ENCODE data around the gene TMEM178B.

TMEM178B gene

GRCh38 chr7:141231018-141231792 lies 157.3 kb downstream of the TMEM178B start:
- DNase-seq, result no peak

DNA sequence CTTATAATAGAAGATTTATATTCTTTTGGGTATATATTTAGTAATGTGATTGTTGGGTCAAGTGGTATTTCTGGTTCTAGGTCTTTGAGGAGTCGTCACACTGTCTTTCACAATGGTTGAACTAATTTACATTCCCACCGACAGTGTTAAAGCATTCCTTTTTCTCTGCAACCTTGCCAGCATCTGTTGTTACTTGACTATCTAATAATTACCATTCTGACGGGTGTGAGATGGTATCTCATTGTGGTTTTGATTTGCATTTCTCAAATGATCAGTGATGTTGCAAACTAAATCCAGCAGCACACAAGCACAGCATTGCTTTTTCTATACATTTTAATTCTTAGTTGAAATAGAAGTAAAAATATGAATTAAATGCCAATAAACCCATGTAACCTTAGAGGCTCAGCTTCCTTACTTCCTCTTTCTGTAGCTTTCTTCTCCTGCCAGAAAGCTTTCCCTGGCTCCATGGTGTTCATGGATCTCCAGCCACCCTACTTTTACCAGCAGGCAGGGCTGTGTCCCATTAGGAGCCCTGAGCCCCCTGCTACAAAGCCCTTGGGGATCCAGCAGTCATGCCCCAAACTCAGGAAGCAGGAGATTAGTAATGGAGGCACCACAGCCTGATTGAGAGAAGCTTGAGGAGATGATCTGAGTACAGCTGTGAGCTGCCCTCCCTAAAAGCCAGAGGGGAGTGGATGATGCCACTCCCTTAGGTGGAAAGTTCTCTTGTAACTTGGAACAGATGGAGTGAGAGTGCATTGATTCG lies 158.6 kb downstream of the TMEM178B start:
- no peak for DNase-seq

DNA sequence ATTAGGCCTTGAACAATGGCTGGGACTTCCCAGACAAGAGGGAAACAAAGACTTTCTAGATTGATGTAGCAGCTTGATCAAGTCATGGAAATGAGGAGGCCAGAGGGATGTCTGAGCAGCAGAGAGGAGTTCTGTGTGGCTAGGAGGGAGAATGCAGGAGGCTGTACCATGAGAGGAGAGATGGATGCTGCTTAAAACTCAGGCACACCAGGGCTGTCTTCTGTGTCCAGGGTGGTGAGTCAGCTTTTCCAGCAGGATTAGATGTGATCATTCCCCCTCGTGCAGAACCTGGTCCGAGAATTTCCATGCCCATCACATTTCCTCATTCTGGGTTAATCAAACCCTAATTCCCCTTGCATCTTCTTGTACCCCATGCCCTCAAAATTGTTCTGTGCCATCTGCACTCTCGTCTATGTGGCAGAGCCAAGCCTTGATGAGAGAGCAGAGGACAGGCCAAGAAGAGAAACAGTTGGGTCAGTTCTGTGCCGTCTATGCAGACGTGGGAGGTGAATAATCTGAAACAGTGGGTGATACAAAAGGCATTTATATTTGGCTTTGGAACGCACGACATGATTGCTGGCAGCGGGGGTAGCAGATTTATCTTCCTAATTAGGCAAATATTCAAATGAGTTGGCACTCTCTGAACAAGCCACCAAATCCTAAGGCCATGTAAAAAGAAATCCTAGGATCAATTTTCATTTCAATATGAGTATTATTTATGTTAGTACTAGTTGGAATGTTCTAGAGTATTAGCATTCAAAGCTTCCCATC lies 160.7 kb downstream of the TMEM178B start:
- no peak for DNase-seq

- DNase-seq, result no peak
Observed at GRCh38 chr7:141235656-141236055, 161.8 kb downstream of the TMEM178B start.

- no peak for DNase-seq
Observed at GRCh38 chr7:141238596-141239243, 164.9 kb downstream of the TMEM178B start.

DNA sequence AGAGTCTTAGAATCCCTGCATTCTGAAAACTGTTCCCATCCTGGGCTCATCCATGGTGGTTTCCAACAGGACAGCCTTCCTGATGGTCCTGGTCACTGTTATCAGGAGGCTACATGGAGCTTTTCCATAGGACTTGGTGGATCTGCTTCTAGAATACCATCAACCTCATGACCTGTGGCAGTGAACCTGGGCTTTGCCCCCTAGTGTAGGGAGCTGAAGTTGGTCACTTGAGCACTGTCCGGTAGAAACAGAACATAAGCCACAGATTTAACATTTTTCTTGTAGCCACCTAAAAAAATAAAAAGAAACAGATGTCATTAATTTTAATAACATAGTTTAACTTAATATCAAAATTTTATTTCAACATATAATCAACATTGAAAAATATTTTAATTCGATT lies 165.8 kb downstream of the TMEM178B start:
- no peak for DNase-seq

DNA sequence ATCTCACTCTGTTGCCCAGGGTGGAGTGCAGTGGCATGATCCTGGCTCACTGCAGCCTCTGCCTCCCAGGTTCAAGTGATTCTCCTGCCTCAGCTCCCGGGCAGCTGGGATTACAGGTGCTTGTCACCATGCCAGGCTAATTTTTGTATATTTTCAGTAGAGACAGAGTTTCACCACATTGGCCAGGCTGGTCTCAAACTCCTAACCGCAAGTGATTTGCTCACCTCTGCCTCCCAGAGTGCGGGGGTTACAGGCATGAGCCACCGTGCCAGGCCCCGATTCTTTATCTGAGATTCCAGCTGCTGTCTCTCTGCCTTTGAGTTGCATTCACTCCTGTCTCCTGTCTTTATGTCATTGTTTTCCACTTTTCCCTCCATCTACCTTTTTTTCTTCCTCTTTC lies 168.7 kb downstream of the TMEM178B start:
- DNase-seq, result no peak

DNA sequence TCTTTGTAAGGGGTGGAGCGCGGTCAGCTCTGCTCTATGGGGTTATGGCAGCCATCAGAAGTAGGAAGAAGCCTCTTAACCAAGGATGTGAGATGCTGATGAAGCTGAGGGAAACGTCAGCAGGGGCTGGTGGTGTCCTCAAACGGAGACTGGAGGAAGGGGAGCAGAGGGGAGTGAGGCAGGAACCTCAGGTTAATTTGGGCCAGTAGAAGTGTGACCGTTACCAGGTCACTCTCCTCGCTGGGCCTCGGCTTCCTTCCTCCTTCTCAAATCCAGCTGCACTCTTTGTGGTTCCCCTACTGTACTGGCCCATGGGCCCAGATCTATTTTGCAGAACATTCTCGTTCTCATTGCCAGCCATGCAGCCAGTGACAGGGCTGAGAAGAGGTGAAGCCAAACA lies 169.5 kb downstream of the TMEM178B start:
- DNase-seq, result no peak

- DNase-seq, result no peak
Observed at GRCh38 chr7:141244435-141244834, 170.6 kb downstream of the TMEM178B start.

DNA sequence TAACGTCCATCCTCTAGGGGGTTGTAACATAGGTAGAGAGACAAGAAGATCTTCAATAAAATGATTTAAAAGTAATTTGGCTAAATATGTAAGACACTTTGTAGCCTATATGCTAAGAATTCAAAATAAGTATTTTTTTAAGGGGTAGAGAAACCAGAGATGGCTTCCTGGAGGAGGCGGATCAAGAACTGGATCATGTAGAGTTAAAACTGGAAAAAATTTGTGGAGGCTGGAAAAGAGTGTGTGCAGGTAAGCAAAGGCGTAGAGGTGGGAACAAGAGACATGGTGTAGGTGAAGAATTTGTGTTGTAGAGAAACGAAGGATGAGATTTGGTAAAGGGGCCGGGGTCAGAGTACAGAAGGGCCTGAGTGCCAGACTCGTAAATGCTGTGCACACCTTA lies 172.6 kb downstream of the TMEM178B start:
- no peak for DNase-seq

DNA sequence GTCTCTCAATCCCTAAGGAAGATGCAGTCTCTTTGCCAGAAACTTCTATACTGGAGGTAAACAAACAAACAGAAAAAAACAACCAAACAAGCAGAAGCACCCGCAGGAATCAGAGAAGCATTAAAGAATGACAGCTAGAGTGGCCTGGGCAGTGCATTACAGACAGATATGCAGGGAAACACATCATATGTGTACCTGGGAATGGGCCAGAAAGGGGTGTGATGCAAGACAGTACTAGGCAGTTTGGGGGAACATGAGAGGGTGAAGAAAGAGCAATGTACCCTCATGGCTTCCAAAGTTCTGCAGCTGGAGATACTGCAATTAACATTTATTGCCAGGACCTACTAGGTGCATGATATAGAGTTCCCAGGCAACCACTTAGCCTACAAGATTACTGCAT lies 177.3 kb downstream of the TMEM178B start:
- no peak for DNase-seq

DNA sequence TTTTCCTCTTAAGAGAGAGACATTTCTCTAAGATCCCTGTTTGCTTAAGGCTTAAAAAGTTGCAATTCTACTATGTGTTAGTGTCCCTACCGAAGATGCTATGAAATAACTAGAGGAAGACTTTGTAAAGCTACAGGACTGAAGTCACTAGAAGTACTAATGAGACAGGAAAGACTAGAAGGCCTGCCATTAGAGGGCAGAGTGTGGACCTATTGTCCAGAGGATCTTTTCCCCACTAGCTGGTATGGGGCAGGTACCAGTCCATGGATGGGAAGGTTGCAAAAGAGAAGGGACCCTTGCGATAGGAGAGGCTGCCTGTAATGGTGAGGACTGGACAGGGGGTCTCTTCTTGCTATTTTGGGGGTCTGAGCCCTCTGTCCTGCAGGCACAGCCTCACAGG lies 178.1 kb downstream of the TMEM178B start:
- DNase-seq, result no peak

DNA sequence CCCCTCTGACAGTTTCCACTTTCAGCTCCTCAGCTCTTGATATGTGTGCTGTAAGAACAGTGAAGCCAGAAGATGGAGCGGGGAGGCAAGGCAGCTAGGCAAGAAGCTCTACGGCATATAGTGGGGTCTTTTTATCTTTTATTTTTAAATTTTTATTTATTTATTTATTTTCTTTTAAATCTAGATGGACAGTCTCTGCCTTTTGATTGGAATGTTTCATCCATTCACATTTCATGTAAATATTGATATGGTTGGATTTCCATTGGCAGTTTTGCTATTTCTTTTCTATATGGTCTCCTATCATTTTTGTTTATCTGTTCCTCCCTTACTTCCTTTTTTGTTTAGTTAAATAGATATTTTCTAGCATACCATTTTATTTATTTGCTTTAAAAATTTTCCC lies 183.7 kb downstream of the TMEM178B start:
- DNase-seq, result no peak

- no peak for DNase-seq
Observed at GRCh38 chr7:141258559-141258958, 184.7 kb downstream of the TMEM178B start.

DNA sequence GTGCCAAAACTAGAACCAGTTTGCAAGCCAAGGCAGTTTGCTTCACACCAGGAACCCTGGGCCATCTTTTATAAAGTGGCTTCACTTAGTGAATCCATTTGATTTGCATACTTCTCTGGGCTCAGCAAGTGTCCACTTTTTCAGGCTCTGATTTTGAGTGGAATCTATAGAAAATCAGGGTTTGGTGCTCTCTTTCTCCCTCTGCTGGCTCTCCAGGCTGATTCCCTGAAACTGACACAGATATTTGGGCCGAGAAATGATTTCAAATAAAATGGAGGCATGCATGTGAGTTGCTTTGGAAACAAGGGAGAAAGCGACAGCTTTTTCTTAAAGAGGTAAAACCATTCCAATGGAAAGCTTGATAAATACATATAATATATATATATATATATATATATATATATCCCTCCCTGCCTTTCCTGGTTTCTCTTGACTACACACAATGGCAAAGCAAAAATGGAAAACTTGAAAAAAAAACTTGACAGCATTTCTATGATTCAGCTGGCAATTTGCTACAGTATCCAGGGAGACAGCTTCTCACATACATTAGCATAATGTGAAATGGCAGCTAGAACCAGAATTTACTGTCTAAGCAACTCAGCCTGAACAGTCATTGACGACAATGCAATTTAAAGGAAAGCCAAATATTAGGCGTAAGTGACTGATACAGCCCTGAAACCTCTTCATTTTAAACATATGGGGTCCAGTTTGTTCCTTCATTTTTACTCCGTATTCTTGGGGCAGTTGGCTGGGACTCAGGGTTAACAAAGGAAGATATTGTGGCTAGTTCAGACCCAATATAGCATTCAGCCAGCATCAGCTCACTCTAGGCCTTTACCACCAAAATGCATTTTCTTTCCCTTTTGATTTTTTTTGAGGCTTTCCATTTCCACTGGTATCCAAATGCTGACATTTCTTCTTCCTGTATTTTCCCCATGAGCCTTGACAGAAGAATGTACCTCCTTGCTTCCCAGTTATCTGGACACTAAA lies 188.5 kb downstream of the TMEM178B start:
- no peak for DNase-seq

GRCh38 chr7:141263508-141263907 lies 189.6 kb downstream of the TMEM178B start:
- DNase-seq, result no peak

- no peak for DNase-seq
Observed at GRCh38 chr7:141263983-141264382, 190.1 kb downstream of the TMEM178B start.

DNA sequence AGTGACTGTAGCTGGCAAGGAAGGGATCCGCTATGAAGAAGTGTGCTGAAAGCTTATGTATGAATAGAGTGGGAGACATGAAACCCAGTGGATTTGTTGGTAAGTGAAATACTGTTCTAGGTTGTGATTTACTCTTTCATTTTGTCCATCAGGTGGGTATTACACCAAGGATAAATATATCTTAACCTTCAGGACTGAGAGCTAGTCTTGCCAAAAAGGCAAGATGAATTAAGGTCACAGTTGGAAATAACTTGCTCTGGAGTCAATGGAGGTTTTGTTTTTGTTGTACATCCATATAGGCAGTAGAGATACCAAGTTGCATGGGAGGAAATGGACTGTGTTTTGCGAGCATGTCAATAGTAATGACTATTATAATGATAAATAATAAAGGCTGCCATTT lies 190.6 kb downstream of the TMEM178B start:
- DNase-seq, result no peak

DNA sequence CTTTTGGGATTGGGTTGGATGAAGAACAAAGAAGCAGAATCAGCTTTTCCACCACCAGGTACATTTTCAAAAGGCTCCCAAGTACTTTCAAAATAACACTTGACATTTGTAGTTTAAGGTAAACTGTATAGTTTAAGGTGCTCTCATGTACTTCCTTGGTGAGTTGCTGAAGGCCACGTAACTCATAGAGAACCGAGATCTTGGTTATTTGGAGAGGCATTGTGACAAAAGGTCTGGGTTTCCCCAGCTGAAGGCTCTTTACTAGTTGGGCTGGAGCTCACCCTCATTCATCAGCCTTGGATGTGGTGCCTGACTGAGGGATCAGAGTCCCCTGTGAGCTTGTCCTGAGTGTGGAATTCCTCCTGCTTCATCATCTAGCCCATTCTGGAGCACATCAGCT lies 191.8 kb downstream of the TMEM178B start:
- no peak for DNase-seq

- no peak for DNase-seq
Observed at GRCh38 chr7:141268614-141269013, 194.8 kb downstream of the TMEM178B start.

DNA sequence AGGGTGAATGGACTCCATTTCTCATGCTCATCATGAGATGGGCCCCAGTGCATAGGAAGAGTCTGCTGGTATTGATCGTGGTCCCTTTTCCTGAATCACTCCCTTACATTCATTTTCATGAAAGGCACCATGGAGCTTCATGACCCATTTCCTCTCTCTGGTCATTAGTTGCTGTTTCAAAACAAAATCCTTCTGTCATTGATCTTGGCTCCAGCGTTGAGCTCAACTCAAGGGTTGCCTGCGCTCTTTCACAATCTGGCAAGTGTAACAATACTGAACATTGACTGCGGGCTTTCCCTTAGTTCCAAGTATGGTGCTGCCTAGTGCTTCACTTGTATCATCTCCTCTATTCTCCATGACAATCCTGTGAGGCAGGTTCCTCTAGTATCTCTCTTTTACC lies 197.6 kb downstream of the TMEM178B start:
- DNase-seq, result no peak

DNA sequence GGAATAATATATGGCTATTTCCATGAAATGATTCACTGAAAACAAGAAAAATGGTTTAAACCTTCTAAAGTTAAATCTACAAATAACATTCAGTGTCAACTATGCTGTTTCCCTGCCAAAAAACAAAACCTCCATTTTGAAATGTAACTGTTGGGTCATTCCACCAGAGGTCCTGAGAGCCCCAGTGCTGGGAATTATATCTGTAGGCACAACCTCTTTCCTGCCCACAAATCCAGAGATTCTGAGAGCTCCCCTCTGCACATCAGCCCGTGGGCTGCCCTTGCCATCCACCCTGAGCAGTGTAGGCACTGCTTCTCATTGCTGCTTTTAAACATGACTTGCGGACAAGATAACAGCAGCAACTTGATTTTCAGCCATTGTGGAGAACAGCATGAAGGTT lies 198.6 kb downstream of the TMEM178B start:
- no peak for DNase-seq

Measured in stimulated activated naive CD4-positive, alpha-beta T cell treated with Interleukin-2 at 50 U/mL for 16 hours (primary cell).